Aorta (tissue), 5 donors: ENCODE measurements around the gene MFAP4. TPM values are rescaled to one million over a fixed set of nuclear protein-coding genes. Genes with fewer than 3 reads are reported as not detected.

Experiments used
- ATAC-seq: fragments of 200-7000 bp; cut with Tn5 transposase; one replicate; pipeline ENCODE4 v1.9.1; 2022; ENCODE audit warnings: moderate library complexity; ENCODE audit not compliant: low FRiP score
- DNase-seq, 2 donors: peaks; one replicate each; pipeline ENCODE4 v3.0.0-alpha.2; 2020
- H3K27ac ChIP-seq, 2 donors: one replicate each; pipeline ENCODE4 v1.5.1; 2013; ENCODE audit warnings: low read length in 2 of 2, mild to moderate bottlenecking in 2 of 2, moderate library complexity in 2 of 2, control low read depth in 1 of 2, inconsistent platforms in 1 of 2, low read depth in 1 of 2
- H3K27me3 ChIP-seq, 2 donors: one replicate each; pipeline ENCODE4 v1.6.1; 2013; ENCODE audit warnings: control low read depth in 1 of 2, low read length in 1 of 2, mild to moderate bottlenecking in 1 of 2, moderate library complexity in 1 of 2; ENCODE audit not compliant: insufficient read depth in 2 of 2, control insufficient read depth in 1 of 2
- H3K36me3 ChIP-seq, 2 donors: one replicate each; pipeline ENCODE4 v1.6.1; 2013; ENCODE audit warnings: control low read depth in 1 of 2, low read length in 1 of 2, mild to moderate bottlenecking in 1 of 2; ENCODE audit not compliant: insufficient read depth in 2 of 2, control insufficient read depth in 1 of 2
- H3K4me1 ChIP-seq, 2 donors: one replicate each; pipeline ENCODE4 v1.6.1; 2013; ENCODE audit warnings: low read length in 2 of 2, control low read depth in 1 of 2, mild to moderate bottlenecking in 1 of 2, moderate library complexity in 1 of 2; ENCODE audit not compliant: insufficient read depth in 2 of 2, control insufficient read depth in 1 of 2
- H3K4me3 ChIP-seq, 2 donors: one replicate each; pipeline ENCODE4 v1.5.1; 2013; ENCODE audit warnings: low read length in 2 of 2, control low read depth in 1 of 2, mild to moderate bottlenecking in 1 of 2
- H3K9me3 ChIP-seq: one replicate; pipeline ENCODE4 v1.6.1; 2013; ENCODE audit warnings: mild to moderate bottlenecking, low read length; ENCODE audit not compliant: control insufficient read depth
- WGBS, 2 donors: extraction: QIAGEN DNeasy Blood & Tissue Kit; methylation state at CpG; one replicate each; pipeline ENCODE4 v1.1.7; 2013; 5-methylcytosine and 5-hydroxymethylcytosine counted together
- intact Hi-C, 2 donors: fragments of 100-400 bp; cut with DNase I; formaldehyde crosslinking; loops; one replicate each; pipeline versions ENCODE4 v1.14.2 to v1.15.0; 2022
- polyA plus RNA-seq, 2 donors: library from polyadenylated mRNA; stranded (reverse); fragments of 200-250 nt; gene quantifications; one replicate each; pipeline ENCODE4 v1.2.3, GENCODE V29; 2013
- total RNA-seq, 2 donors: library from RNA; stranded (reverse); fragmentation: NEBNext Ultra II Directional; extraction: Animal tissue kit (Norgen Biotek cat#: 25700); gene quantifications; one replicate each; pipeline ENCODE4 v1.2.1, GENCODE V29; 2021
- donor health status: healthy with polysubstance abuse.
- donor health status: Bipolar disorder and iron deficiency.
- donor health status: DM: no; HTN: no; CAD: no.
- donor health status: DM: no; HTN: no; CAD: no.
- donor health status: DM: yes; HTN: yes; CAD: no.

MFAP4 gene
- total and polyA plus RNA-seq, 4 donors = 271 to 793 (median 444) TPM

- WGBS, 2 donors = 91 to 93% methylated on average over 7 of the region's 7 CpGs
- no peaks in the 10 kb centered on the region for H3K9me3 ChIP-seq
- H3K4me3 ChIP-seq = no peak overlapping the region
- H3K4me1 ChIP-seq = no peaks in the 10 kb centered on the region
- no peak overlapping the region for H3K27ac ChIP-seq
- ATAC-seq (no peak), DNase-seq (peak in 1 of 2 donors; percentile 41)
- intact Hi-C loops = loop anchor here in 1 of 2 donors (5.0 kb wide), 1 partner anchor 36 kb away; no protein-coding TSS in a partner anchor
- H3K36me3 ChIP-seq = no peaks in the 10 kb centered on the region
- H3K27me3 ChIP-seq = no peaks in the 10 kb centered on the region
These were observed 15.6 kb downstream of the MFAP4 start for GRCh38 chr17:19371259-19372010.

DNA sequence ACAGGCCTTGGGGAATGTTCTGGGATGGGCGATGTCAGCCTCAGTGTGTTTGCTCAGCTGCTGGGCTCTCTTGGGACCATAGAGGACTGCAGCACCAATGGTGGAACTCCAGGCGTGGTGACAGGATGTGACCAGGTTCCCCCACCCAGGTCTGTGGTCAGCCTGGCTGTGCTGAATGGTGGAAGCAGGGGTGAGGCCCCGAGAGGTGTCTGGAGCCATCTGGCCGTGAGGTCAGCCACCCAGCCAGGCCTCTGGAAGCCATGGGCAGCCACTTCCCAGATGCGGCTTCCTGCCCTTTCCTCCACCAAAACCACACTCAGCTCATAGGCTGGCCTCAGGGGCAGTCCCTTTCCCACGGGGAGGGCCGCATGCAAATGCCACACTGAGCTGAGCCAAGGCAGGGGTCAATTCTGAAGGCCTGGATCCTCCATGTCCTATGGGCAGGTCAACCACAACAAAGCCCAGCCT lies 16.5 kb downstream of the MFAP4 start:
- ATAC-seq = peak; percentile 34
- H3K36me3 ChIP-seq = no peaks in the 10 kb centered on the region
- no peaks in the 10 kb centered on the region for H3K4me1 ChIP-seq
- H3K9me3 ChIP-seq = no peaks in the 10 kb centered on the region
- peak; percentile 67 to 73 for DNase-seq
- intact Hi-C loops = loop anchor here in 1 of 2 donors (5.0 kb wide), 1 partner anchor 37 kb away; no protein-coding TSS in a partner anchor
- no peak overlapping the region for H3K4me3 ChIP-seq
- no peaks in the 10 kb centered on the region for H3K27me3 ChIP-seq
- H3K27ac ChIP-seq = no peak overlapping the region
- 78 to 79% methylated on average over 7 of the region's 7 CpGs for WGBS, 2 donors

- Histone ChIP-seq H3K27ac (no peak overlapping the region), H3K27me3 (no peaks in the 10 kb centered on the region), H3K36me3 (no peaks in the 10 kb centered on the region), H3K9me3 (no peaks in the 10 kb centered on the region), H3K4me1 (no peaks in the 10 kb centered on the region), H3K4me3 (no peak overlapping the region)
- DNase-seq (peak in 1 of 2 donors; percentile 71), ATAC-seq (no peak)
- 85 to 86% methylated on average over 12 of the region's 12 CpGs for WGBS, 2 donors
- intact Hi-C loops = loop anchor here (5.0 to 10.0 kb wide), 5 partner anchors 32 to 295 kb away; partner anchors contain the start of gene ALDH3A2 (in 1 of the 2)
These were observed 17.0 kb downstream of the MFAP4 start for GRCh38 chr17:19369846-19370492.

- Histone ChIP-seq H3K4me1 (no peaks in the 10 kb centered on the region), H3K36me3 (no peaks in the 10 kb centered on the region), H3K4me3 (no peak overlapping the region), H3K9me3 (no peaks in the 10 kb centered on the region), H3K27ac (no peak overlapping the region), H3K27me3 (no peaks in the 10 kb centered on the region)
- ATAC-seq (no peak), DNase-seq (peak in 1 of 2 donors; percentile 61)
- WGBS, 2 donors = 92 to 93% methylated on average over 16 of the region's 16 CpGs
- intact Hi-C loops = loop anchor here (5.0 to 10.0 kb wide), 4 partner anchors 33 to 296 kb away; partner anchors contain the start of gene ALDH3A2 (in 1 of the 2)
These were observed 17.7 kb downstream of the MFAP4 start for GRCh38 chr17:19369107-19369778.

GRCh38 chr17:19368229-19368628 lies 18.8 kb downstream of the MFAP4 start:
- intact Hi-C loops = loop anchor here (5.0 to 10.0 kb wide), 4 partner anchors 34 to 297 kb away; partner anchors contain the start of gene ALDH3A2 (in 1 of the 2)

GRCh38 chr17:19366637-19366972 lies 20.4 kb downstream of the MFAP4 start:
- 92% methylated on average over 5 of the region's 5 CpGs for WGBS, 2 donors
- no peak overlapping the region for H3K27ac ChIP-seq
- ATAC-seq = no peak
- peak in 1 of 2 donors; percentile 57 for DNase-seq
- H3K9me3 ChIP-seq = no peaks in the 10 kb centered on the region
- no peak overlapping the region for H3K4me3 ChIP-seq
- intact Hi-C loops = loop anchor here (5.0 to 10.0 kb wide), 4 partner anchors 36 to 298 kb away; partner anchors contain the start of gene ALDH3A2 (in 1 of the 2)
- H3K27me3 ChIP-seq = no peaks in the 10 kb centered on the region
- no peaks in the 10 kb centered on the region for H3K4me1 ChIP-seq
- no peaks in the 10 kb centered on the region for H3K36me3 ChIP-seq

More at GRCh38 chr17:19368229-19368628, 18.8 kb downstream of the MFAP4 start:
- no peaks in the 10 kb centered on the region for H3K9me3 ChIP-seq
- H3K4me1 ChIP-seq = no peaks in the 10 kb centered on the region
- H3K27ac ChIP-seq = no peak overlapping the region
- no peaks in the 10 kb centered on the region for H3K27me3 ChIP-seq
- H3K4me3 ChIP-seq = no peak overlapping the region
- DNase-seq (peak in 1 of 2 donors; percentile 41), ATAC-seq (no peak)
- 69 to 72% methylated on average over 4 of the region's 4 CpGs for WGBS, 2 donors
- no peaks in the 10 kb centered on the region for H3K36me3 ChIP-seq

DNA sequence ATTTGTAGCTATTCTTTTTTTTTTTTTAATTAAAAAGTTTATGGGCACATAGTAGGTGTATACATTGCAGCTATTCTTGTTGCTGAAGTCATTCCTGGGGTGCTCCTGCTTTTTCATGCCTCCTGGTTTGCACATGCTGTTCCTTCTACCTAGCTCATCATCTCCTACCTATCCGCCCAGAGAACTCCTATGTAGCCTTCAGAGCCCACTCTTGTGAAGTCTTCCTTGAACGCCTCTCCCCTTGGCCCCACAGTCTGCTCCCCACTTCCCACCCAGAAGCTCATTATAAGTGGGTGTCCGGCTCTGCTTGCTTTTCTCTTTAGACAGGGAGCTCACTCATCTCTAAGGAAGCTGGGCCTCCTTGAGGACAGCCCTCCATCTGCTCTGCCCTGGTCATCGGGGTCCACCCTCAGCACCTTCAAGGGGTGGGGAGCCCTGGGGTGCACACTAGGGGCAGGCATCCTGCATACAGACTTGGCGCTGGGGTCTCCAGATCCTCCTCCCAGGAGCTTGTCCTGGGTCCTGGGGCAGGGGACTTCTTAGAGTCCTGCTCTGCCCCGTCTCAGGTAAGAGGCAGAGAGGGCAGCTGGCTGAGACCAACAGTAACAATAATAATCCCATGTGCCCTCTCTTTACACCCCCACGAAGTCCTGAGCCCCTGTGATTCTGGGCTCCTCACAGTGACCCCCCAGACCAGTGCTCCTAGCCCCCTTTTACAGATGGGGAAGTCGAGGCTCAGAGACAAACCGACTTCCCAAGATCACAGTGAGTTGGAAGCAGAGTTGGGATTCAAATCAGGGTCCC lies 21.0 kb downstream of the MFAP4 start:
- DNase-seq = peak; percentile 17 to 69
- 90 to 91% methylated on average over 9 of the region's 9 CpGs for WGBS, 2 donors

DNA sequence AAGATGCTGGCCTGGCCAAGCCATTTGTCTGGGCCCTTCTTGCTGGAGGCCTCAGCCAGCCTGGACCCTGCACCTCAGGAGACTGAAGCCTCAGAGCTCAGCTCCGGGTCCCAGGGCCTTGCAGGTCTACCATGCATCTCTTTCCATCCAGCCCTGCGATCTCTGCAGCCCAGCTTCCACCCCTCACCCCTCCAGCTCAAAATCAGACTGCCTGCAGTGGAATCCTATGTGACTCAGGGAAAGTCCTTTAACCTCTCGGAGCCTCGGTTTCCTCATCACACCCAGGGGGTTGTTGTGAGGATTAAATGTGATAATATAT lies 21.5 kb downstream of the MFAP4 start:
- no peaks in the 10 kb centered on the region for H3K27me3 ChIP-seq
- H3K27ac ChIP-seq = no peak overlapping the region
- WGBS, 2 donors = 84 to 91% methylated on average over 4 of the region's 4 CpGs
- DNase-seq = no peak
- no peak for ATAC-seq
- no peaks in the 10 kb centered on the region for H3K9me3 ChIP-seq
- H3K4me3 ChIP-seq = no peak overlapping the region
- intact Hi-C loops = loop anchor here (5.0 to 10.0 kb wide), 4 partner anchors 37 to 299 kb away; partner anchors contain the start of gene ALDH3A2 (in 1 of the 2)
- H3K36me3 ChIP-seq = no peaks in the 10 kb centered on the region
- H3K4me1 ChIP-seq = no peaks in the 10 kb centered on the region

More for the DNA sequence above, 21.0 kb downstream of the MFAP4 start:
- H3K27ac ChIP-seq = no peak overlapping the region
- intact Hi-C loops = loop anchor here (5.0 to 10.0 kb wide), 4 partner anchors 36 to 299 kb away; partner anchors contain the start of gene ALDH3A2 (in 1 of the 2)
- H3K4me1 ChIP-seq = no peaks in the 10 kb centered on the region
- no peaks in the 10 kb centered on the region for H3K9me3 ChIP-seq
- no peak for ATAC-seq
- no peaks in the 10 kb centered on the region for H3K36me3 ChIP-seq
- H3K27me3 ChIP-seq = no peaks in the 10 kb centered on the region
- no peak overlapping the region for H3K4me3 ChIP-seq
